Neutrophil (primary cell): ENCODE data around the gene OGFOD3.
"Not testable (repeated sequence)": the region's sequence is repeated elsewhere in the genome, so short reads cannot be mapped to it uniquely, and the experiment has no call there.

Experiments
- H3K27ac ChIP-seq: fragments of 200-600 bp; sonication (generic); 2 replicates; pipeline ENCODE4 v1.5.1; 2016; ENCODE audit warnings: mild to moderate bottlenecking, moderate library complexity
- H3K27me3 ChIP-seq: fragments of 200-600 bp; sonication (generic); 2 replicates; pipeline ENCODE4 v1.6.0; 2016; ENCODE audit warnings: mild to moderate bottlenecking
- H3K36me3 ChIP-seq: fragments of 200-600 bp; sonication (generic); 2 replicates; pipeline ENCODE4 v1.5.1; 2017
- H3K4me1 ChIP-seq, 2 experiments: fragments of 200-600 bp in 1 of 2; sonication (generic) in 1 of 2; 1 replicate in 1 of 2; 2 replicates in 1 of 2; pipeline versions ENCODE4 v1.5.1 to v1.6.1; 2013 to 2016; ENCODE audit warnings: low read depth in 1 of 2, low read length in 1 of 2, mild to moderate bottlenecking in 1 of 2, moderate library complexity in 1 of 2; ENCODE audit not compliant: control insufficient read depth in 1 of 2, insufficient read depth in 1 of 2
- H3K4me3 ChIP-seq, 2 experiments: fragments of 200-600 bp in 1 of 2; sonication (generic) in 1 of 2; 1 replicate in 1 of 2; 2 replicates in 1 of 2; pipeline ENCODE4 v1.5.1; 2013 to 2016; ENCODE audit warnings: low read depth in 1 of 2, low read length in 1 of 2, mild to moderate bottlenecking in 1 of 2, moderate library complexity in 1 of 2
- H3K9me3 ChIP-seq: fragments of 200-600 bp; sonication (generic); 2 replicates; pipeline ENCODE4 v1.5.1; 2016
- CTCF ChIP-seq: fragments of 200-600 bp; sonication (generic); IDR thresholded peaks from 2 replicates; pipeline ENCODE4 v1.5.1; 2016; ENCODE audit warnings: antibody characterized with exemption

OGFOD3 gene

GRCh38 chr17:82415336-82415735 is 3.0 kb downstream of the OGFOD3 start:
- H3K36me3 ChIP-seq: no peaks in the 10 kb centered on the region
- no peak for TF ChIP-seq CTCF
- H3K9me3 ChIP-seq: no peaks in the 10 kb centered on the region
- peaks cover 21 to 29% of the 10 kb centered on the region in 2 experiments for H3K4me1 ChIP-seq
- H3K27ac ChIP-seq: no peak overlapping the region
- no peak overlapping the region for H3K4me3 ChIP-seq
- no peaks in the 10 kb centered on the region for H3K27me3 ChIP-seq

- TF ChIP-seq CTCF: peak; percentile 77
- Histone ChIP-seq H3K27me3 (no peaks in the 10 kb centered on the region), H3K4me1 (peaks cover 17 to 24% of the 10 kb centered on the region in 2 experiments), H3K36me3 (no peaks in the 10 kb centered on the region), H3K4me3 (peak overlapping the region in 1 of 2 experiments; percentile 36), H3K9me3 (no peaks in the 10 kb centered on the region), H3K27ac (peak overlapping the region; percentile 25)
Observed at GRCh38 chr17:82414548-82415281, 3.7 kb downstream of the OGFOD3 start.

- H3K27ac ChIP-seq: no peak overlapping the region
- peaks cover 3 to 9% of the 10 kb centered on the region in 2 experiments for H3K4me1 ChIP-seq
- H3K9me3 ChIP-seq: no peaks in the 10 kb centered on the region
- no peak overlapping the region for H3K4me3 ChIP-seq
- no peak for TF ChIP-seq CTCF
- H3K36me3 ChIP-seq: no peaks in the 10 kb centered on the region
- H3K27me3 ChIP-seq: no peaks in the 10 kb centered on the region
Observed at GRCh38 chr17:82412535-82413520, 5.6 kb downstream of the OGFOD3 start.

- H3K4me1 ChIP-seq, H3K9me3 ChIP-seq: not testable (repeated sequence)
Observed at GRCh38 chr17:82412081-82412480, 6.3 kb downstream of the OGFOD3 start.

GRCh38 chr17:82411396-82412053 is 6.9 kb downstream of the OGFOD3 start:
- Histone ChIP-seq H3K4me3 (no peak overlapping the region), H3K27me3 (no peaks in the 10 kb centered on the region), H3K4me1 (peaks cover 0 to 6% of the 10 kb centered on the region in 2 experiments), H3K36me3 (no peaks in the 10 kb centered on the region), H3K9me3 (no peaks in the 10 kb centered on the region), H3K27ac (no peak overlapping the region)
- no peak for TF ChIP-seq CTCF

More at GRCh38 chr17:82412081-82412480, 6.3 kb downstream of the OGFOD3 start:
- H3K36me3 ChIP-seq, H3K27ac ChIP-seq, H3K27me3 ChIP-seq, H3K4me3 ChIP-seq: not testable (repeated sequence)
